ENCODE data around the gene SCAMP5.
A peak's percentile ranks its signal among the peaks of the same experiment; 100 is the strongest.

Gene SCAMP5

GRCh38 chr15:75023872-75024636, 28.7 kb downstream of the SCAMP5 start:
- H3K4me1 Mint-ChIP-seq (ENCODE audit: low read depth): peaks cover 18% of the 10 kb centered on the region
- peak overlapping the region; percentile 96 for H3K27ac Mint-ChIP-seq
- H3K4me3 Mint-ChIP-seq: peak overlapping the region; percentile 96
- no peaks in the 10 kb centered on the region for H3K9me3 Mint-ChIP-seq (ENCODE audit: low read depth)
- peaks cover under 1% of the 10 kb centered on the region for H3K36me3 Mint-ChIP-seq
- no peaks in the 10 kb centered on the region for H3K27me3 Mint-ChIP-seq

- H3K4me3 Mint-ChIP-seq: peak overlapping the region; percentile 96
- H3K27me3 Mint-ChIP-seq: no peaks in the 10 kb centered on the region
- no peaks in the 10 kb centered on the region for H3K9me3 Mint-ChIP-seq (ENCODE audit: low read depth)
- H3K36me3 Mint-ChIP-seq: peaks cover 2% of the 10 kb centered on the region
- peak overlapping the region; percentile 75 for H3K27ac Mint-ChIP-seq
- peaks cover 22% of the 10 kb centered on the region for H3K4me1 Mint-ChIP-seq (ENCODE audit: low read depth)
These were observed 29.7 kb downstream of the SCAMP5 start for GRCh38 chr15:75025107-75025506.

GRCh38 chr15:75025548-75026260, 30.3 kb downstream of the SCAMP5 start:
- Mint-ChIP-seq H3K4me1 (ENCODE audit: low read depth) (peaks cover 22% of the 10 kb centered on the region), H3K27me3 (no peaks in the 10 kb centered on the region), H3K4me3 (peak overlapping the region; percentile 96), H3K36me3 (peaks cover 2% of the 10 kb centered on the region), H3K27ac (peak overlapping the region; percentile 75), H3K9me3 (ENCODE audit: low read depth) (no peaks in the 10 kb centered on the region)

- Mint-ChIP-seq H3K4me3 (no peak overlapping the region), H3K4me1 (ENCODE audit: low read depth) (peaks cover 24% of the 10 kb centered on the region), H3K9me3 (ENCODE audit: low read depth) (no peaks in the 10 kb centered on the region), H3K27ac (no peak overlapping the region), H3K36me3 (peaks cover 2% of the 10 kb centered on the region), H3K27me3 (no peaks in the 10 kb centered on the region)
These were observed 32.2 kb downstream of the SCAMP5 start for GRCh38 chr15:75027551-75027950.

GRCh38 chr15:75028991-75029377, 33.6 kb downstream of the SCAMP5 start:
- peaks cover 2% of the 10 kb centered on the region for H3K36me3 Mint-ChIP-seq
- no peaks in the 10 kb centered on the region for H3K9me3 Mint-ChIP-seq (ENCODE audit: low read depth)
- no peaks in the 10 kb centered on the region for H3K27me3 Mint-ChIP-seq
- peaks cover 20% of the 10 kb centered on the region for H3K4me1 Mint-ChIP-seq (ENCODE audit: low read depth)
- peak overlapping the region; percentile 41 for H3K27ac Mint-ChIP-seq
- no peak overlapping the region for H3K4me3 Mint-ChIP-seq

GRCh38 chr15:75029378-75030022, 34.1 kb downstream of the SCAMP5 start:
- H3K27ac Mint-ChIP-seq: peak overlapping the region; percentile 41
- H3K4me1 Mint-ChIP-seq (ENCODE audit: low read depth): peaks cover 15% of the 10 kb centered on the region
- H3K9me3 Mint-ChIP-seq (ENCODE audit: low read depth): no peaks in the 10 kb centered on the region
- no peak overlapping the region for H3K4me3 Mint-ChIP-seq
- H3K27me3 Mint-ChIP-seq: no peaks in the 10 kb centered on the region
- H3K36me3 Mint-ChIP-seq: peaks cover 2% of the 10 kb centered on the region

- Mint-ChIP-seq H3K27ac (no peak overlapping the region), H3K4me1 (ENCODE audit: low read depth) (peaks cover 11% of the 10 kb centered on the region), H3K9me3 (ENCODE audit: low read depth) (no peaks in the 10 kb centered on the region), H3K36me3 (peaks cover 2% of the 10 kb centered on the region), H3K27me3 (no peaks in the 10 kb centered on the region), H3K4me3 (no peak overlapping the region)
These were observed 34.7 kb downstream of the SCAMP5 start for GRCh38 chr15:75030023-75030413.

- H3K27ac Mint-ChIP-seq: no peak overlapping the region
- no peak overlapping the region for H3K4me3 Mint-ChIP-seq
- no peaks in the 10 kb centered on the region for H3K9me3 Mint-ChIP-seq (ENCODE audit: low read depth)
- H3K27me3 Mint-ChIP-seq: no peaks in the 10 kb centered on the region
- peaks cover 2% of the 10 kb centered on the region for H3K36me3 Mint-ChIP-seq
- peaks cover 7% of the 10 kb centered on the region for H3K4me1 Mint-ChIP-seq (ENCODE audit: low read depth)
These were observed 35.1 kb downstream of the SCAMP5 start for GRCh38 chr15:75030424-75030823.

- peaks cover 5% of the 10 kb centered on the region for H3K36me3 Mint-ChIP-seq
- H3K9me3 Mint-ChIP-seq (ENCODE audit: low read depth): no peaks in the 10 kb centered on the region
- H3K27ac Mint-ChIP-seq: no peak overlapping the region
- no peaks in the 10 kb centered on the region for H3K27me3 Mint-ChIP-seq
- H3K4me1 Mint-ChIP-seq (ENCODE audit: low read depth): peaks cover 8% of the 10 kb centered on the region
- H3K4me3 Mint-ChIP-seq: no peak overlapping the region
These were observed 36.5 kb downstream of the SCAMP5 start for GRCh38 chr15:75031848-75032247.

- Mint-ChIP-seq H3K36me3 (peaks cover 8% of the 10 kb centered on the region), H3K27ac (no peak overlapping the region)
These were observed 37.0 kb downstream of the SCAMP5 start for GRCh38 chr15:75032395-75032794.

GRCh38 chr15:75033809-75034208, 38.4 kb downstream of the SCAMP5 start:
- peaks cover 17% of the 10 kb centered on the region for H3K4me1 Mint-ChIP-seq (ENCODE audit: low read depth)
- no peaks in the 10 kb centered on the region for H3K27me3 Mint-ChIP-seq
- no peak overlapping the region for H3K27ac Mint-ChIP-seq
- peaks cover 8% of the 10 kb centered on the region for H3K36me3 Mint-ChIP-seq
- H3K9me3 Mint-ChIP-seq (ENCODE audit: low read depth): no peaks in the 10 kb centered on the region
- no peak overlapping the region for H3K4me3 Mint-ChIP-seq

More at GRCh38 chr15:75032395-75032794, 37.0 kb downstream of the SCAMP5 start:
- H3K4me3 Mint-ChIP-seq: no peak overlapping the region
- H3K4me1 Mint-ChIP-seq (ENCODE audit: low read depth): peaks cover 12% of the 10 kb centered on the region
- H3K27me3 Mint-ChIP-seq: no peaks in the 10 kb centered on the region
- no peaks in the 10 kb centered on the region for H3K9me3 Mint-ChIP-seq (ENCODE audit: low read depth)

- Mint-ChIP-seq H3K27ac (no peak overlapping the region), H3K27me3 (no peaks in the 10 kb centered on the region), H3K9me3 (ENCODE audit: low read depth) (no peaks in the 10 kb centered on the region), H3K36me3 (peaks cover 6% of the 10 kb centered on the region), H3K4me3 (no peak overlapping the region), H3K4me1 (ENCODE audit: low read depth) (peaks cover 14% of the 10 kb centered on the region)
These were observed 39.3 kb downstream of the SCAMP5 start for GRCh38 chr15:75034615-75035014.

GRCh38 chr15:75036212-75036616, 40.9 kb downstream of the SCAMP5 start:
- Mint-ChIP-seq H3K27ac (no peak overlapping the region), H3K27me3 (no peaks in the 10 kb centered on the region), H3K4me3 (no peak overlapping the region), H3K9me3 (ENCODE audit: low read depth) (no peaks in the 10 kb centered on the region), H3K4me1 (ENCODE audit: low read depth) (peaks cover 14% of the 10 kb centered on the region), H3K36me3 (peaks cover 6% of the 10 kb centered on the region)

GRCh38 chr15:75037685-75038084, 42.3 kb downstream of the SCAMP5 start:
- Mint-ChIP-seq H3K27ac (no peak overlapping the region), H3K9me3 (ENCODE audit: low read depth) (no peaks in the 10 kb centered on the region), H3K27me3 (no peaks in the 10 kb centered on the region), H3K4me3 (no peak overlapping the region), H3K4me1 (ENCODE audit: low read depth) (peaks cover 14% of the 10 kb centered on the region), H3K36me3 (peaks cover 6% of the 10 kb centered on the region)

GRCh38 chr15:75038231-75038630, 42.9 kb downstream of the SCAMP5 start:
- Mint-ChIP-seq H3K27me3 (no peaks in the 10 kb centered on the region), H3K4me3 (no peak overlapping the region), H3K27ac (no peak overlapping the region), H3K9me3 (ENCODE audit: low read depth) (no peaks in the 10 kb centered on the region), H3K36me3 (peaks cover 6% of the 10 kb centered on the region), H3K4me1 (ENCODE audit: low read depth) (peaks cover 20% of the 10 kb centered on the region)

Data from activated naive CD8-positive, alpha-beta T cell (primary cell).